HG03064 (cell line): ENCODE data around the gene KIF12.
"Not testable (repeated sequence)": the region's sequence is repeated elsewhere in the genome, so short reads cannot be mapped to it uniquely, and the experiment has no call there.

Experiments used
- ATAC-seq: cut with Tn5 transposase; IDR thresholded peaks from one replicate; pipeline ENCODE4 v1.9.1; 2021; ENCODE audit warnings: low read depth; ENCODE audit not compliant: unreplicated experiment

The KIF12 gene

GRCh38 chr9:114098936-114099668 lies at the start of gene KIF12:
Gene KIF12 (minus strand): TSS chr9:114099292. CDS start chr9:114099276, 16 bp downstream.
- ATAC-seq = no peak

GRCh38 chr9:114146735-114147134 lies 47.6 kb upstream of the KIF12 start:
- ATAC-seq = no peak

GRCh38 chr9:114143234-114143633 lies 44.1 kb upstream of the KIF12 start:
- ATAC-seq = no peak

GRCh38 chr9:114141553-114142402 lies 42.7 kb upstream of the KIF12 start:
- ATAC-seq = no peak

GRCh38 chr9:114140850-114141249 lies 41.8 kb upstream of the KIF12 start:
- no peak for ATAC-seq

GRCh38 chr9:114140401-114140800 lies 41.3 kb upstream of the KIF12 start:
- ATAC-seq = no peak

GRCh38 chr9:114139071-114139470 lies 40.0 kb upstream of the KIF12 start:
- no peak for ATAC-seq

- ATAC-seq = no peak
These were observed 39.5 kb upstream of the KIF12 start for GRCh38 chr9:114138552-114138971.

GRCh38 chr9:114137831-114138230 lies 38.7 kb upstream of the KIF12 start:
- no peak for ATAC-seq

- no peak for ATAC-seq
These were observed 35.8 kb upstream of the KIF12 start for GRCh38 chr9:114134827-114135396.

GRCh38 chr9:114132550-114132918 lies 33.4 kb upstream of the KIF12 start:
- no peak for ATAC-seq

- no peak for ATAC-seq
These were observed 32.9 kb upstream of the KIF12 start for GRCh38 chr9:114131808-114132549.

- no peak for ATAC-seq
These were observed 31.7 kb upstream of the KIF12 start for GRCh38 chr9:114130624-114131277.

- ATAC-seq = no peak
These were observed 31.0 kb upstream of the KIF12 start for GRCh38 chr9:114130141-114130540.

- ATAC-seq = not testable (repeated sequence)
These were observed 29.7 kb upstream of the KIF12 start for GRCh38 chr9:114128759-114129158.

GRCh38 chr9:114126247-114127060 lies 27.4 kb upstream of the KIF12 start:
- no peak for ATAC-seq

GRCh38 chr9:114125476-114126013 lies 26.5 kb upstream of the KIF12 start:
- ATAC-seq = no peak

GRCh38 chr9:114124666-114125475 lies 25.8 kb upstream of the KIF12 start:
- ATAC-seq = no peak
